GM12878 (cell line): ENCODE data around the gene PPP2R5C. TPM values are rescaled to one million over a fixed set of nuclear protein-coding genes. Genes with fewer than 3 reads are reported as not detected.

ENCODE experiments used
- E2F4 ChIP-seq: IDR thresholded peaks from 2 replicates; pipeline ENCODE4 v1.6.1; 2012; ENCODE audit warnings: low read depth, low read length, improper control_type of control experiment
- GATAD2B ChIP-seq: fragments of 450-650 bp; conservative IDR thresholded peaks from 2 replicates; pipeline ENCODE4 v1.6.1; 2017; ENCODE audit warnings: low read depth, mild to moderate bottlenecking, moderate library complexity
- NBN ChIP-seq: fragments of 450-650 bp; IDR thresholded peaks from 2 replicates; pipeline ENCODE4 v1.6.1; 2016
- POU2F2 ChIP-seq: IDR thresholded peaks from 3 replicates; pipeline ENCODE4 v1.6.1; 2011; ENCODE audit warnings: low read depth, mild to moderate bottlenecking, low read length, borderline replicate concordance
- SMAD1 ChIP-seq: fragments of 450-650 bp; IDR thresholded peaks from 2 replicates; pipeline ENCODE4 v1.6.1; 2018; ENCODE audit warnings: mild to moderate bottlenecking, low read depth; ENCODE audit not compliant: partially characterized antibody
- SPI1 ChIP-seq: IDR thresholded peaks from 2 replicates; pipeline ENCODE4 v1.6.1; 2011; ENCODE audit warnings: low read depth, mild to moderate bottlenecking, low read length, moderate library complexity, borderline replicate concordance; ENCODE audit not compliant: insufficient read depth
- ZBTB4 ChIP-seq: fragments of 450-650 bp; formaldehyde crosslinking; IDR thresholded peaks from 2 replicates; pipeline ENCODE4 v1.4.0; 2022; ENCODE audit warnings: mild to moderate bottlenecking, moderate library complexity
- polyA plus RNA-seq, 11 experiments: library from polyadenylated mRNA; depleted of rRNA in 4 of 11; unstranded in 6 of 11; stranded (reverse) in 5 of 11; fragments of >200 nt; fragmentation: Nextera tagmentation in 4 of 11; fragmentation: Illumina TruSeq in 1 of 11; extraction: Ambion mirVana in 4 of 11; extraction: Trizol in 1 of 11; gene quantifications; 1 replicate in 1 of 11; 2 replicates in 10 of 11; pipeline versions ENCODE4 v1.2.1 to v1.2.3, GENCODE V29; 2011 to 2016; ENCODE audit warnings: inconsistent platforms in 2 of 11, missing spikeins in 2 of 11, low read depth in 1 of 11
- total RNA-seq, 4 experiments: library from RNA; depleted of rRNA in 3 of 4; stranded (reverse); fragments of >200 nt in 3 of 4; fragmentation: Illumina TruSeq in 1 of 4; extraction: Trizol in 1 of 4; gene quantifications; 2 replicates each; pipeline versions ENCODE4 v1.2.1 to v1.2.3, GENCODE V29; 2013 to 2021
- TF ChIP-seq, protein P1 (sequence below): fragments of 450-650 bp; IDR thresholded peaks from 2 replicates; pipeline ENCODE4 v1.6.1; 2017; ENCODE audit warnings: mild to moderate bottlenecking

The PPP2R5C gene
- total and polyA plus RNA-seq, 10 of the 15 experiments (the other 5 are each of a cell fraction or from before 2014, with no cell fraction given), result 106 to 199 (median 144) TPM

DNA sequence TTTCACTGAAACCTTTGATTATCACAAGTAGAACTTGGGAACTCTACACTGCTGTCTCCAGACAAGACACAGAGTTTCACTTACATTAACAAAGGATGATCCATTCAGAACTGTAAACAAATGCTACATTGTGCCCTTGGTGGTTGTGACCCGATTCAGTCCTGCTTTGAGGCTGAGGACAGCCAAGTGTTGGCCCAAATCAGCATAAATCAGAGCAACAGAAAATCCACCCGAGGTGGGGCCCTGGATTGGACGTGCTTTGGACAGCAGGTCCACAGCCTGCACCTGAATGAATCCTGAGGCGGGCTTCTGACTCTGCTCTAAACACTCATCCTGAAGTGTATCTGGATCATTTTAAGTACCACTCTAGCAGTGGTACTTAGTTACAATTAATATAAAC lies 68.8 kb downstream of the PPP2R5C start (continued):
- TF ChIP-seq ZBTB4 (CRISPR knock-in tag) (no peak), NBN (no peak), E2F4 (no peak), SMAD1 (no peak), GATAD2B (no peak), SPI1 (no peak), POU2F2 (no peak)
- TF ChIP-seq, protein P1, sequence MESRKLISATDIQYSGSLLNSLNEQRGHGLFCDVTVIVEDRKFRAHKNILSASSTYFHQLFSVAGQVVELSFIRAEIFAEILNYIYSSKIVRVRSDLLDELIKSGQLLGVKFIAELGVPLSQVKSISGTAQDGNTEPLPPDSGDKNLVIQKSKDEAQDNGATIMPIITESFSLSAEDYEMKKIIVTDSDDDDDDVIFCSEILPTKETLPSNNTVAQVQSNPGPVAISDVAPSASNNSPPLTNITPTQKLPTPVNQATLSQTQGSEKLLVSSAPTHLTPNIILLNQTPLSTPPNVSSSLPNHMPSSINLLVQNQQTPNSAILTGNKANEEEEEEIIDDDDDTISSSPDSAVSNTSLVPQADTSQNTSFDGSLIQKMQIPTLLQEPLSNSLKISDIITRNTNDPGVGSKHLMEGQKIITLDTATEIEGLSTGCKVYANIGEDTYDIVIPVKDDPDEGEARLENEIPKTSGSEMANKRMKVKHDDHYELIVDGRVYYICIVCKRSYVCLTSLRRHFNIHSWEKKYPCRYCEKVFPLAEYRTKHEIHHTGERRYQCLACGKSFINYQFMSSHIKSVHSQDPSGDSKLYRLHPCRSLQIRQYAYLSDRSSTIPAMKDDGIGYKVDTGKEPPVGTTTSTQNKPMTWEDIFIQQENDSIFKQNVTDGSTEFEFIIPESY, result no peak
